SK-N-SH (cell line): ENCODE measurements around the gene SMAGP.

Experiments
- CTCF ChIP-seq: fragments of 200-600 bp; sonication (generic); IDR thresholded peaks from 2 replicates; pipeline ENCODE4 v1.6.1; 2017; ENCODE audit warnings: antibody characterized with exemption, mild to moderate bottlenecking, moderate library complexity
- FOXM1 ChIP-seq: IDR thresholded peaks from 2 replicates; pipeline ENCODE4 v1.4.0; 2012; ENCODE audit warnings: low read depth, mild to moderate bottlenecking
- USF2 ChIP-seq: fragments of 150-350 bp; IDR thresholded peaks from 2 replicates; pipeline ENCODE4 v1.6.1; 2017; ENCODE audit warnings: antibody characterized with exemption, low read length, low read depth, borderline replicate concordance
- YY1 ChIP-seq: IDR thresholded peaks from 2 replicates; pipeline ENCODE4 v1.4.0; 2012; ENCODE audit warnings: low read depth, mild to moderate bottlenecking

DNA sequence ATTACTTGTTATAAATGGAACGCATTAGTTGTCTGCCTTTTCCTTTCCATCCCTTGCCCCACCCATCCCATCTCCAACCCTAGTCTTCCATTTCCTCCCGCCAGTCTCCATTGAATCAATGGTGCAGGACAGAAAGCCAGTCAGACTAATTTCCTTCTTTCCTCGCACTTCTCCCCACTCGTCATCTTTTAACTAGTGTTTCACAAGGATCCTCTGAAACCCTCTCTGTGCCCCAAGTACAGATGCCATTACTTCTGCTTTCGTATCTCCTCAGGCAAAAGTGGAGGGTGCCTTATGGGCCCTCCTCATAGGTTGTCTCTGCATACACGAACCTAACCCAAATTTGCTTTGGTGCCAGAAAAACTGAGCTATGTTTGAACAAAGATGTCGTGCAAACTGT is 27.3 kb downstream of the SMAGP start:
- TF ChIP-seq FOXM1 (no peak), YY1 (no peak), CTCF (no peak), USF2 (no peak)
